Activated gamma-delta T cell treated with anti-CD3 and anti-CD28 coated beads, Interleukin-2, amount 50 U/mL, for 16 hours (primary cell): ENCODE results near the gene C10orf90.

Experiments
- DNase-seq: peaks from one replicate; pipeline ENCODE4 v3.0.0-alpha.2; 2020; ENCODE audit warnings: low read depth

The C10orf90 gene

GRCh38 chr10:126538439-126539135 is 131.9 kb downstream of the C10orf90 start:
- DNase-seq, result no peak

GRCh38 chr10:126536656-126537055 is 133.8 kb downstream of the C10orf90 start:
- DNase-seq, result no peak

GRCh38 chr10:126536148-126536547 is 134.3 kb downstream of the C10orf90 start:
- no peak for DNase-seq

GRCh38 chr10:126533644-126534043 is 136.8 kb downstream of the C10orf90 start:
- no peak for DNase-seq

GRCh38 chr10:126528315-126528835 is 142.1 kb downstream of the C10orf90 start:
- DNase-seq, result no peak

- DNase-seq, result no peak
These were observed 142.7 kb downstream of the C10orf90 start for GRCh38 chr10:126527645-126528314.

GRCh38 chr10:126525326-126525725 is 145.2 kb downstream of the C10orf90 start:
- no peak for DNase-seq

GRCh38 chr10:126524526-126524925 is 146.0 kb downstream of the C10orf90 start:
- no peak for DNase-seq

GRCh38 chr10:126523071-126523470 is 147.4 kb downstream of the C10orf90 start:
- no peak for DNase-seq

GRCh38 chr10:126521399-126521798 is 149.1 kb downstream of the C10orf90 start:
- no peak for DNase-seq

GRCh38 chr10:126520751-126521317 is 149.7 kb downstream of the C10orf90 start:
- no peak for DNase-seq

GRCh38 chr10:126519992-126520391 is 150.5 kb downstream of the C10orf90 start:
- DNase-seq, result no peak

GRCh38 chr10:126519185-126519584 is 151.3 kb downstream of the C10orf90 start:
- no peak for DNase-seq

GRCh38 chr10:126518218-126519080 is 152.0 kb downstream of the C10orf90 start:
- no peak for DNase-seq

- no peak for DNase-seq
These were observed 154.0 kb downstream of the C10orf90 start for GRCh38 chr10:126516515-126516914.

- no peak for DNase-seq
These were observed 158.5 kb downstream of the C10orf90 start for GRCh38 chr10:126511917-126512479.

GRCh38 chr10:126509182-126509581 is 161.3 kb downstream of the C10orf90 start:
- DNase-seq, result no peak

- DNase-seq, result no peak
These were observed 161.9 kb downstream of the C10orf90 start for GRCh38 chr10:126508535-126509040.

- DNase-seq, result no peak
These were observed 165.8 kb downstream of the C10orf90 start for GRCh38 chr10:126504761-126505112.

GRCh38 chr10:126504063-126504760 is 166.3 kb downstream of the C10orf90 start:
- DNase-seq, result no peak
